Ovary (tissue), 9 donors: ENCODE results near the gene HHAT. TPM values are rescaled to one million over a fixed set of nuclear protein-coding genes. Genes with fewer than 3 reads are reported as not detected.

Experiments used
- DNase-seq, 5 donors: peaks; one replicate each; pipeline ENCODE4 v3.0.0-alpha.2; 2019 to 2020
- H3K27ac ChIP-seq, 2 donors: fragments of 200-600 bp; one replicate each; pipeline versions ENCODE4 v1.5.1 to v1.8.0; 2019 to 2022
- H3K27me3 ChIP-seq: fragments of 200-600 bp; one replicate; pipeline ENCODE4 v1.8.0; 2022
- H3K36me3 ChIP-seq: fragments of 200-600 bp; sonication (generic); one replicate; pipeline ENCODE4 v1.5.1; 2019
- H3K4me1 ChIP-seq: one replicate; pipeline ENCODE4 v1.8.1; 2013; ENCODE audit warnings: mild to moderate bottlenecking, moderate library complexity; ENCODE audit not compliant: insufficient read depth
- H3K4me3 ChIP-seq: fragments of 200-600 bp; sonication (generic); one replicate; pipeline ENCODE4 v1.5.1; 2017
- H3K9me3 ChIP-seq, 2 donors: fragments of 200-600 bp in 1 of 2; sonication (generic) in 1 of 2; one replicate each; pipeline versions ENCODE4 v1.5.1 to v1.8.1; 2013 to 2019; ENCODE audit warnings: mild to moderate bottlenecking in 1 of 2, moderate library complexity in 1 of 2
- EP300 ChIP-seq: sonication (generic); formaldehyde crosslinking; IDR thresholded peaks from one replicate; pipeline ENCODE4 v1.6.1; 2017; ENCODE audit warnings: antibody characterized with exemption
- POLR2A ChIP-seq: fragments of 450-650 bp; IDR thresholded peaks from one replicate; pipeline ENCODE4 v1.6.1; 2017; ENCODE audit warnings: antibody characterized with exemption, mild to moderate bottlenecking, moderate library complexity
- WGBS, 3 donors: extraction: QIAGEN DNeasy Blood & Tissue Kit in 1 of 3; methylation state at CpG; one replicate each; pipeline versions ENCODE4 v1.1.5 to v1.1.7; 2013 to 2017; 5-methylcytosine and 5-hydroxymethylcytosine counted together
- intact Hi-C, 4 donors: fragments of 100-400 bp; cut with DNase I; formaldehyde crosslinking; loops; one replicate each; pipeline versions ENCODE4 v1.11.0 to v1.15.1; 2022 to 2023
- polyA plus RNA-seq, 2 donors: library from polyadenylated mRNA; stranded (reverse); fragments of 200-250 nt in 1 of 2; fragments of 350-450 nt in 1 of 2; fragmentation: Illumina TruSeq in 1 of 2; extraction: RNeasy Lipid Tissue Mini Kit (QIAGEN cat#74804) in 1 of 2; gene quantifications; one replicate each; pipeline ENCODE4 v1.2.3, GENCODE V29; 2013 to 2014
- total RNA-seq, 7 donors: library from RNA; depleted of rRNA in 2 of 7; stranded (reverse); fragments of >200 nt in 2 of 7; fragmentation: NEBNext Ultra II Directional in 3 of 7; extraction: Animal tissue kit (Norgen Biotek cat#: 25700) in 3 of 7; gene quantifications; one replicate each; pipeline versions ENCODE4 v1.1.0 to v1.2.4, GENCODE V29; 2016 to 2023
- TF ChIP-seq, protein P1 (sequence below), 3 donors: fragments of 450-650 bp in 2 of 3; fragments of 200-600 bp in 1 of 3; IDR thresholded peaks; one replicate each; pipeline versions ENCODE4 v1.5.1 to v1.8.0; 2016 to 2022; ENCODE audit warnings: antibody characterized with exemption in 3 of 3, mild to moderate bottlenecking in 1 of 3
- donor health status: DM: no; HTN: no; CAD: no; lungs with moderate emphysema.
- donor health status: DM: no; HTN: no; CAD: no.
- donor health status: Bipolar disorder and iron deficiency.
- donor health status: DM: yes; HTN: yes; CAD: no.
- donor health status: DM: no; HTN: no; CAD: no.
- donor health status: DM: yes; HTN: yes; CAD: no.

The HHAT gene
- total and polyA plus RNA-seq, 9 donors: 2.1 to 10.5 (median 4.1) TPM

DNA sequence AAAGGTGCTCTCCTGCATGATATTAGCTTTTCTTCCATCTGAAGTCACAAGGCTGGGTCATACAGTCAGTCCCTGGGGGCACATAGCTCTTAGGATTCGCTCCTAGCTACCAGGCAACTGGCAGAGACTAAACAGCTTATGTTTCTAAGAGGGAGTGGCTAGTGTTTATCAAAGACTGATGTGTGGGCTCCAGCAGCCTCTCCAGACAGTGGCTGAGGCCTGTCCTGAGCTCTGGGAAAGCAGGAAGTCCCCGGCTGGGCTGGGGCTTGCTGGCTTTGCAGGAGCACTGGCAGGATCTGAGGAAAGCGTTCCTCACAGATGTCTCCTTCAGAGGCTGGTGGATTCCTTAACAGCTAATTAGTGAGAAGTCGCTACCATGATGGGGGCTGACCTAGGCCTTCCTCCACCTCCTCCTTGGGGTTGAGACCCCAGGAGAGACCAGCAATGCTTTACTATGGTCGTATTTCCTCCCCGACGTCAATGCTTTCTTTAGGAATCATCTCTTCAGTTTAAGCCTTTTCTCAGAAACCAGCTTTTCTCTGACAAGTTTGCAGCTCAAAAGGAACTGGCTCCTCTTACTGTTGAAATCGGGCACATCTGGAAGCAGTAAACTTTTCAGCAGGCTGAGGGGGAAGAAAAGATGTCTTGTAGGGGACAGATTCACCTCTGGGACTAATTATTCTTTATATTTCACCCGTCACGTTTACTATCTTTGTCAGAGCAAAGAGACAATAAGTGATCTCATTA lies 33.5 kb upstream of the HHAT start:
- Histone ChIP-seq H3K9me3 (no peaks in the 10 kb centered on the region), H3K27me3 (no peaks in the 10 kb centered on the region), H3K4me1 (peaks cover 8% of the 10 kb centered on the region), H3K27ac (no peak overlapping the region), H3K36me3 (no peaks in the 10 kb centered on the region), H3K4me3 (no peak overlapping the region)
- 46 to 57% (median 55%) methylated on average over 10 of the region's 10 CpGs for WGBS, 3 donors
- peak in 4 of 5 donors; percentile 35 to 37 (median 36) for DNase-seq
- intact Hi-C loops: loop anchor here in 1 of 4 donors (10.0 kb wide), 1 partner anchor 430 kb away; no protein-coding TSS in a partner anchor
- TF ChIP-seq POLR2A (no peak), EP300 (no peak)
- TF ChIP-seq, protein P1, sequence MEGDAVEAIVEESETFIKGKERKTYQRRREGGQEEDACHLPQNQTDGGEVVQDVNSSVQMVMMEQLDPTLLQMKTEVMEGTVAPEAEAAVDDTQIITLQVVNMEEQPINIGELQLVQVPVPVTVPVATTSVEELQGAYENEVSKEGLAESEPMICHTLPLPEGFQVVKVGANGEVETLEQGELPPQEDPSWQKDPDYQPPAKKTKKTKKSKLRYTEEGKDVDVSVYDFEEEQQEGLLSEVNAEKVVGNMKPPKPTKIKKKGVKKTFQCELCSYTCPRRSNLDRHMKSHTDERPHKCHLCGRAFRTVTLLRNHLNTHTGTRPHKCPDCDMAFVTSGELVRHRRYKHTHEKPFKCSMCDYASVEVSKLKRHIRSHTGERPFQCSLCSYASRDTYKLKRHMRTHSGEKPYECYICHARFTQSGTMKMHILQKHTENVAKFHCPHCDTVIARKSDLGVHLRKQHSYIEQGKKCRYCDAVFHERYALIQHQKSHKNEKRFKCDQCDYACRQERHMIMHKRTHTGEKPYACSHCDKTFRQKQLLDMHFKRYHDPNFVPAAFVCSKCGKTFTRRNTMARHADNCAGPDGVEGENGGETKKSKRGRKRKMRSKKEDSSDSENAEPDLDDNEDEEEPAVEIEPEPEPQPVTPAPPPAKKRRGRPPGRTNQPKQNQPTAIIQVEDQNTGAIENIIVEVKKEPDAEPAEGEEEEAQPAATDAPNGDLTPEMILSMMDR (IDR thresholded peaks at IDR 0.05): no peak

DNA sequence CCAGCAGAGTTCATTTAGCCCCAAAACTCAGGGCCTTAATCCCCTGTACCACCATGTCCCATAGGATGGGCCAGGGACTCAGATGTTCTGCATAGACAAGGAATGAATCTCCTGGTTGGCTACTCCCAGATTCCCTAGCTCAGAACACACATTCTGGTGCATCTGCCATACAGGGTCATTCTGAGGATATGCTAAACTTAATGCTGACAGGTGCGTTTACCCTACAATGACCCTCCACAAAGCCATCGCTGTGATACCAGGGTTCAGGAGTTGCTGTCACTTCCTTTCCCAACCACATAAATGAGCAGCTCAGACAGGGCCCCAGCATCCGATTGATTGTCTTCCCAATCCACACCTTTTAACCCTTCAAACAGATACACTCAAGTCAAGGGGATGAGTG lies 32.0 kb upstream of the HHAT start:
- no peak overlapping the region for H3K4me3 ChIP-seq
- DNase-seq: no peak
- H3K36me3 ChIP-seq: no peaks in the 10 kb centered on the region
- WGBS, 3 donors: 96 to 98% (median 98%) methylated on average over 3 of the region's 3 CpGs
- TF ChIP-seq, protein P1 (IDR thresholded peaks at IDR 0.05): no peak
- TF ChIP-seq POLR2A (no peak), EP300 (no peak)
- peaks cover 11% of the 10 kb centered on the region for H3K4me1 ChIP-seq
- no peaks in the 10 kb centered on the region for H3K27me3 ChIP-seq
- intact Hi-C loops: loop anchor here in 1 of 4 donors (10.0 kb wide), 1 partner anchor 432 kb away; no protein-coding TSS in a partner anchor
- no peaks in the 10 kb centered on the region for H3K9me3 ChIP-seq
- no peak overlapping the region for H3K27ac ChIP-seq

DNA sequence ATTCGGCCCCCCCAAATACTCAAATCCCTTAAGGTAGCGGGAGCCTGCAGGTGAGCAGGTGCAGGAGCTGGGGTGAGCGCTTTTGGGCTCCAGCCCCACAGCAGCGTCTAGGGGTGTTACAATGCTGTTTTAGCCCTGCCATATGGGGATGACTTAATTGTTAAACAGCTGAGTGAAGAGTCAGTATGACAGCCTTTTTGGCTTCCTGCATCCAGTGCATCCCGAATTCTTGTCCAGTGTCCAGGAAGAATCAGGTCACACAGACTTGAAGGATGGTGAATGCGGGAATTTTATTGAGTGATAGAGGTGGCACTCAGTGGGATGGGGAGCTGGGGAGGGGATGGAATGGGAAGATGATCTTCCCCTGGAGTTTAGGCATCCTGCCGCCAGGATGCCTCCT lies 30.4 kb upstream of the HHAT start:
- no peak for DNase-seq
- H3K9me3 ChIP-seq: no peaks in the 10 kb centered on the region
- no peak overlapping the region for H3K4me3 ChIP-seq
- WGBS, 3 donors: 87 to 94% (median 91%) methylated on average over 7 of the region's 7 CpGs
- TF ChIP-seq EP300 (no peak), POLR2A (no peak)
- TF ChIP-seq, protein P1 (IDR thresholded peaks at IDR 0.05): no peak
- intact Hi-C loops: loop anchor here in 1 of 4 donors (10.0 kb wide), 1 partner anchor 433 kb away; no protein-coding TSS in a partner anchor
- no peaks in the 10 kb centered on the region for H3K36me3 ChIP-seq
- H3K4me1 ChIP-seq: peaks cover 7% of the 10 kb centered on the region
- H3K27me3 ChIP-seq: no peaks in the 10 kb centered on the region
- H3K27ac ChIP-seq: no peak overlapping the region

DNA sequence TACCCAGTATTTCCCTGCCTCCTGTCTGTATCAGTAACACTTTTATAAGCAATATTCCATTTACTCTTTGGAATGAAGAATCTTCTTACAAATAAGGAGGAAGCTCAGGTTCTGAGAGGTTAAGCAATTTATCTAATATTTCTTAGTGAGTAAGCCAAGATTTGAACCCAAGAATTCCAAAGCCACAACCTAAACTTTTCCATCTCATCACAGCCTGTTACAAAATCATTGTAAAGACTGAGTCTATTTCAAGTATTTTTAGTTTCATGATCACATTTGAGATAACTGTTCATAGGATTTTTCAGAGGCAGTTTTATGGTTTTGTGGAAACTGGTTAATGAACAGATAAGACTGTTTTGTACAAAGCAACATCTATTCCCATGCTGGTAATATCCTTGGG lies 29.8 kb upstream of the HHAT start:
- TF ChIP-seq POLR2A: no peak
- TF ChIP-seq, protein P1 (IDR thresholded peaks at IDR 0.05): no peak
- no peak for TF ChIP-seq EP300
- DNase-seq: no peak
- H3K4me1 ChIP-seq: peaks cover 5% of the 10 kb centered on the region
- H3K36me3 ChIP-seq: no peaks in the 10 kb centered on the region
- H3K27me3 ChIP-seq: no peaks in the 10 kb centered on the region
- intact Hi-C loops: loop anchor here in 1 of 4 donors (10.0 kb wide), 1 partner anchor 434 kb away; no protein-coding TSS in a partner anchor
- H3K9me3 ChIP-seq: no peaks in the 10 kb centered on the region
- H3K27ac ChIP-seq: no peak overlapping the region
- H3K4me3 ChIP-seq: no peak overlapping the region
